Measurements from ENCODE around the gene TKT. TPM values are rescaled to one million over a fixed set of nuclear protein-coding genes. Genes with fewer than 3 reads are reported as not detected.

TKT gene
- total and polyA plus RNA-seq, 2 of the 13 experiments (the other 11 are each of a cell fraction or from before 2014, with no cell fraction given) = 150 to 238 TPM

- TF ChIP-seq EZH2 (conservative IDR thresholded peaks at IDR 0.05; ENCODE audit: low read depth, low read length) (no peak), ZNF230 (CRISPR knock-in tag; IDR thresholded peaks at IDR 0.05) (no peak), ZBTB25 (CRISPR knock-in tag; IDR thresholded peaks at IDR 0.05) (peak; percentile 54; the same call in 1 of the 2 replicates), ZGPAT (CRISPR knock-in tag; IDR thresholded peaks at IDR 0.05) (peak; percentile 37; the same call in 1 of the 2 replicates), MEIS2 (CRISPR knock-in tag; IDR thresholded peaks at IDR 0.05) (peak; percentile 30; the same call in 1 of the 2 replicates), MZF1 (CRISPR knock-in tag; IDR thresholded peaks at IDR 0.05; ENCODE audit: borderline replicate concordance) (0 out of 2 replicates have a peak, but pooled peaks have one; percentile 11), ZFP90 (CRISPR knock-in tag; IDR thresholded peaks at IDR 0.05; ENCODE audit: borderline replicate concordance) (0 out of 2 replicates have a peak, but pooled peaks have one; percentile 80), ZBTB7B (CRISPR knock-in tag; IDR thresholded peaks at IDR 0.05) (peak; percentile 93), ZNF605 (CRISPR knock-in tag; IDR thresholded peaks at IDR 0.05) (peak; percentile 45; the same call in 1 of the 2 replicates), RAD21 (CRISPR knock-in tag; IDR thresholded peaks at IDR 0.05) (peak; percentile 98), ZNF567 (CRISPR knock-in tag; IDR thresholded peaks at IDR 0.05; ENCODE audit: borderline replicate concordance) (0 out of 2 replicates have a peak, but pooled peaks have one; percentile 24), ZNF44 (CRISPR knock-in tag; IDR thresholded peaks at IDR 0.05) (0 out of 2 replicates have a peak, but pooled peaks have one; percentile 38), TFDP1 (CRISPR knock-in tag; IDR thresholded peaks at IDR 0.05; ENCODE audit: borderline replicate concordance) (peak; percentile 21; the same call in 1 of the 2 replicates), ZNF232 (CRISPR knock-in tag; IDR thresholded peaks at IDR 0.05; ENCODE audit: borderline replicate concordance) (0 out of 2 replicates have a peak, but pooled peaks have one; percentile 41), EED (CRISPR knock-in tag; IDR thresholded peaks at IDR 0.05) (0 out of 2 replicates have a peak, but pooled peaks have one; percentile 42), ZNF556 (CRISPR knock-in tag; IDR thresholded peaks at IDR 0.05; ENCODE audit: borderline replicate concordance) (0 out of 2 replicates have a peak, but pooled peaks have one; percentile 30), MAX (IDR thresholded peaks at IDR 0.05) (peak; percentile 73), KDM5B (CRISPR knock-in tag; IDR thresholded peaks at IDR 0.05; ENCODE audit: borderline replicate concordance) (peak; percentile 44; the same call in 1 of the 2 replicates), ZNF546 (CRISPR knock-in tag; conservative IDR thresholded peaks at IDR 0.05) (no peak), ARID5B (CRISPR knock-in tag; IDR thresholded peaks at IDR 0.05) (0 out of 2 replicates have a peak, but pooled peaks have one; percentile 12)
Observed at GRCh38 chr3:53195602-53196574, 59.9 kb downstream of the TKT start (continued).
